ENCODE measurements around the gene APLN. TPM values are rescaled to one million over a fixed set of nuclear protein-coding genes. Genes with fewer than 3 reads are reported as not detected.

Gene APLN
- total and polyA plus RNA-seq, 2 donors (not counting 1 experiment from before 2014, with no cell fraction given) = 0.17 to 2.4 TPM

DNA sequence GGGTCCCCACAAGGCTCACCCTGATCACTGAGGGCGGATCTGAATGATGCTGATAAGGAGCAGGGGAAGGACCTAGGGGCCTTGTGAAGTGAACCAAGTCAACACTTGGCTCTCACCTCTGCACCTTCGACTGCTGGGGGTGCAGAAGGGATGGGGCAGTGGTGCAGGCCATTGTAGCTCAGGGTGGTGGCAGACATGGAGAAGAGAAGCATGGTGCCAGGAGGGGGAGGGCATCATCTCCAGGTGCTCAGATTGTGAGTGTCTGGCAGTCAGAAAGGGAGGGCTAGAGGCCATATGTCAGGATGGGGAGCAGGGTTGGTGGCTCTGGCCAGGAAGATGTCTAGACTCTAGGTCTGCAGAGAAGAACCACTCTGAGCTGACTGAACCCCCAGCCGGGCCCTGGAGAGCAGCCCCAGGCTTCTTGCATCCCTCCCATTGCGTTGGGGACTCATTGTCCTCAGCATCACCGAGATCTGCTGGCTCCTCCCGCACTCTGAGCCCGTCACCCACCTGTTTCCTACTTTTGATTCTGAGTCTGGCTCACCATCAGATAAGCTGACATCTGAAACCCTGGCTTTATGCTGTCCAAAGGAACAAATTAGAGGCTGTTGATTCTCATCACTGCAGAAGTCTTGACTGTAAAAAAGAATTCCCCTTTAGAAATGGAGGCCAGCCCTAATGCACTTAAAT, 3.8 kb downstream of the APLN start:
- H3K4me1 ChIP-seq (ENCODE audit: control insufficient read depth, extremely low read depth, insufficient read depth, low read length) = no peaks in the 10 kb centered on the region
- no peak overlapping the region for H3K27ac ChIP-seq (ENCODE audit: insufficient read depth, low read length)

DNA sequence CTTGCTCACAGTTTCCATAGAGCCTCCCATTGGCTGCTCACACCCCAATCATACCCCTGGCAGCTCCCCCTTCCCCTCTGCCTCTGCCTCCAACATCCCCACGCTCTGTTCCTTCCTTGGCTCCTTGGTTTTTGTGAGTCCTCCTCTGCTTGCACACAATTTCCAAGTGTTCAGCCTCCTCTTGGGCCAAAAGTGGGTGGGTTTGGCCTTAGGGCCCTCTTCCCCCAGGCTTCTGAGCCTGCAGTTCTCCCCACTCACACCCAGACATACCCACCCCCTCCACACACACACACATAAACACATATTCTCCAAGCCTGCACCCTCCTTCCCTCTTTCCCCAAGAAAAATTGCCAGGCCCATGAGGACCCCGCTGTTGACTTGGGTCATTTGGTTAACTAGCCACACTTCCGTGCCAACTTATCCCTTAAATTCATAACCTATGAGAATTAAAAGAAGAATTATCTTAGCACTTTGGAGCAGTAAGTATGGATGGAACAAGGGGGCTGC, 4.5 kb downstream of the APLN start:
- Histone ChIP-seq H3K79me2 (ENCODE audit: control insufficient read depth, insufficient read depth, low read length) (no peaks in the 10 kb centered on the region), H3K27ac (ENCODE audit: insufficient read depth, low read length) (no peak overlapping the region), H3K27me3 (ENCODE audit: control insufficient read depth, insufficient read depth, low read length) (no peaks in the 10 kb centered on the region), H3K36me3 (ENCODE audit: control insufficient read depth, insufficient read depth, low read length) (no peaks in the 10 kb centered on the region), H3K4me3 (replicated peaks in 1 of 4; ENCODE audit: control extremely low read depth in 1 of 4, insufficient read depth in 1 of 4, low read depth in 3 of 4, low read length in 4 of 4) (no peak overlapping the region), H3K4me1 (ENCODE audit: control insufficient read depth, extremely low read depth, insufficient read depth, low read length) (no peaks in the 10 kb centered on the region), H3K9me3 (ENCODE audit: control insufficient read depth, insufficient read depth, low read depth, low read length) (no peaks in the 10 kb centered on the region), H2AFZ (ENCODE audit: low read length) (no peak overlapping the region), H3K4me2 (ENCODE audit: extremely low read depth, insufficient read depth, low read length) (no peak overlapping the region), H3K9ac (ENCODE audit: insufficient read depth, low read length) (no peak overlapping the region), H4K20me1 (ENCODE audit: control insufficient read depth, extremely low read depth, insufficient read depth, low read length) (no peaks in the 10 kb centered on the region)
- no peak for TF ChIP-seq EZH2 (IDR thresholded peaks at IDR 0.05; ENCODE audit: low read length, missing control alignments)
- TF ChIP-seq, protein P1, sequence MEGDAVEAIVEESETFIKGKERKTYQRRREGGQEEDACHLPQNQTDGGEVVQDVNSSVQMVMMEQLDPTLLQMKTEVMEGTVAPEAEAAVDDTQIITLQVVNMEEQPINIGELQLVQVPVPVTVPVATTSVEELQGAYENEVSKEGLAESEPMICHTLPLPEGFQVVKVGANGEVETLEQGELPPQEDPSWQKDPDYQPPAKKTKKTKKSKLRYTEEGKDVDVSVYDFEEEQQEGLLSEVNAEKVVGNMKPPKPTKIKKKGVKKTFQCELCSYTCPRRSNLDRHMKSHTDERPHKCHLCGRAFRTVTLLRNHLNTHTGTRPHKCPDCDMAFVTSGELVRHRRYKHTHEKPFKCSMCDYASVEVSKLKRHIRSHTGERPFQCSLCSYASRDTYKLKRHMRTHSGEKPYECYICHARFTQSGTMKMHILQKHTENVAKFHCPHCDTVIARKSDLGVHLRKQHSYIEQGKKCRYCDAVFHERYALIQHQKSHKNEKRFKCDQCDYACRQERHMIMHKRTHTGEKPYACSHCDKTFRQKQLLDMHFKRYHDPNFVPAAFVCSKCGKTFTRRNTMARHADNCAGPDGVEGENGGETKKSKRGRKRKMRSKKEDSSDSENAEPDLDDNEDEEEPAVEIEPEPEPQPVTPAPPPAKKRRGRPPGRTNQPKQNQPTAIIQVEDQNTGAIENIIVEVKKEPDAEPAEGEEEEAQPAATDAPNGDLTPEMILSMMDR (conservative IDR thresholded peaks at IDR 0.05 in 1 of 2, IDR thresholded peaks at IDR 0.05 in 1 of 2; ENCODE audit: low read depth in 1 of 2, low read length in 2 of 2) = no peak
- no peak for DNase-seq (ENCODE audit: low read depth in 2 of 2)

More for the DNA sequence above, 3.8 kb downstream of the APLN start:
- H3K4me2 ChIP-seq (ENCODE audit: extremely low read depth, insufficient read depth, low read length) = no peak overlapping the region
- no peak for TF ChIP-seq EZH2 (IDR thresholded peaks at IDR 0.05; ENCODE audit: low read length, missing control alignments)
- TF ChIP-seq, protein P1 (conservative IDR thresholded peaks at IDR 0.05 in 1 of 2, IDR thresholded peaks at IDR 0.05 in 1 of 2; ENCODE audit: low read depth in 1 of 2, low read length in 2 of 2) = no peak
- H3K27me3 ChIP-seq (ENCODE audit: control insufficient read depth, insufficient read depth, low read length) = no peaks in the 10 kb centered on the region
- no peaks in the 10 kb centered on the region for H4K20me1 ChIP-seq (ENCODE audit: control insufficient read depth, extremely low read depth, insufficient read depth, low read length)
- no peak overlapping the region for H2AFZ ChIP-seq (ENCODE audit: low read length)
- no peaks in the 10 kb centered on the region for H3K36me3 ChIP-seq (ENCODE audit: control insufficient read depth, insufficient read depth, low read length)
- H3K4me3 ChIP-seq (replicated peaks in 1 of 4; ENCODE audit: control extremely low read depth in 1 of 4, insufficient read depth in 1 of 4, low read depth in 3 of 4, low read length in 4 of 4) = no peak overlapping the region
- no peak overlapping the region for H3K9ac ChIP-seq (ENCODE audit: insufficient read depth, low read length)
- H3K9me3 ChIP-seq (ENCODE audit: control insufficient read depth, insufficient read depth, low read depth, low read length) = no peaks in the 10 kb centered on the region
- no peak for DNase-seq (ENCODE audit: low read depth in 2 of 2)
- H3K79me2 ChIP-seq (ENCODE audit: control insufficient read depth, insufficient read depth, low read length) = no peaks in the 10 kb centered on the region

- H3K4me3 ChIP-seq (replicated peaks in 1 of 4; ENCODE audit: control extremely low read depth in 1 of 4, insufficient read depth in 1 of 4, low read depth in 3 of 4, low read length in 4 of 4) = no peak overlapping the region
- H3K27ac ChIP-seq (ENCODE audit: insufficient read depth, low read length) = no peak overlapping the region
- H3K27me3 ChIP-seq (ENCODE audit: control insufficient read depth, insufficient read depth, low read length) = no peaks in the 10 kb centered on the region
- peak in 1 of 2 donors; percentile 58 for DNase-seq (ENCODE audit: low read depth in 2 of 2)
- H3K36me3 ChIP-seq (ENCODE audit: control insufficient read depth, insufficient read depth, low read length) = no peaks in the 10 kb centered on the region
- H3K4me2 ChIP-seq (ENCODE audit: extremely low read depth, insufficient read depth, low read length) = no peak overlapping the region
- no peaks in the 10 kb centered on the region for H3K9me3 ChIP-seq (ENCODE audit: control insufficient read depth, insufficient read depth, low read depth, low read length)
- no peak overlapping the region for H2AFZ ChIP-seq (ENCODE audit: low read length)
- H4K20me1 ChIP-seq (ENCODE audit: control insufficient read depth, extremely low read depth, insufficient read depth, low read length) = no peaks in the 10 kb centered on the region
- H3K9ac ChIP-seq (ENCODE audit: insufficient read depth, low read length) = no peak overlapping the region
- no peaks in the 10 kb centered on the region for H3K79me2 ChIP-seq (ENCODE audit: control insufficient read depth, insufficient read depth, low read length)
- no peaks in the 10 kb centered on the region for H3K4me1 ChIP-seq (ENCODE audit: control insufficient read depth, extremely low read depth, insufficient read depth, low read length)
- TF ChIP-seq, protein P1 (conservative IDR thresholded peaks at IDR 0.05 in 1 of 2, IDR thresholded peaks at IDR 0.05 in 1 of 2; ENCODE audit: low read depth in 1 of 2, low read length in 2 of 2) = no peak
- TF ChIP-seq EZH2 (IDR thresholded peaks at IDR 0.05; ENCODE audit: low read length, missing control alignments) = no peak
Observed at GRCh38 chrX:129649268-129650182, 5.2 kb downstream of the APLN start.

All from fibroblast of lung (primary cell).